Measurements from ENCODE around the gene HNRNPA3.

The HNRNPA3 gene

DNA sequence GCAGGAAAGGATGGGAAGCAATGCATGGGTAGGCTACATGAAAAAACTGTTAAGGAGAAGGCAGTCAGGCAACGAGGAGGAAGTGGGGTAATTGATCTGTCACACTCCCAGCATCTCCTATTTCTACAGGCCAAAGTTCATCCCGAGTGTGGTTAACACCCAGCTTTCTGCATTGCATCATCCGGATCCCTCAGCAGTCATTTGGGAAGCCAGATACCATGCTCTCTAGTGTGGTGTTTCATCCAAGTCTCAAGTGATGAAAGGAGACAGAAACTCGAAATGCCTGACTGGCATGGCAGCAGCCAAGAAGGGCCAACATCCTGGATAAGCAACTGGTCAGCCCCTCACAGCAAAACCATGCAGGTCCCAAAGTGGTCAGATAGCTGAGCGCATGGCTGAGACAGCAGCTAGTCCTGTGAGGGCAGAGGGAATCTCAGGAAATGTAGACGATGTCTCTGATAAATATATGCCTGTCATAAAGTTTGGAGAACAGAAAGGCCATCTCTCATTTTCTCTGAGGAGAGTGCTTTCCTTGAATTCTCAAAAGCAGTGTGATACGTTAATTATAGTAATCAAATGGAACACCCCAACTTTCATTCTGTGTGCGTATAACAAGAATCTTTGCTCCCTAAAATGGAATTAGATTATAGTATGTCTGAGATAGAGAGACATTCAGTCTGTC is 24.8 kb upstream of the HNRNPA3 start:
- TF ChIP-seq FOXA1 (IDR thresholded peaks at IDR 0.05) = no peak
- TF ChIP-seq ELF4 (IDR thresholded peaks at IDR 0.05) = no peak
- no peak for TF ChIP-seq SP1 (IDR thresholded peaks at IDR 0.05)
- TF ChIP-seq BHLHE40 (IDR thresholded peaks at IDR 0.05; ENCODE audit: borderline replicate concordance) = no peak
- no peak for TF ChIP-seq CTBP1 (IDR thresholded peaks at IDR 0.05; ENCODE audit: borderline replicate concordance)
- DNase-seq (ENCODE audit: extremely low spot score) = no peak
- POLR2A ChIA-PET = no interaction called here
- CTCF ChIA-PET = interaction anchor here (1.2 kb wide), 1 partner anchor 10 kb away, joined by 4 read pairs; no protein-coding TSS in a partner anchor

GRCh38 chr2:177188482-177189469 is 23.8 kb upstream of the HNRNPA3 start:
- TF ChIP-seq ZNF384 (IDR thresholded peaks at IDR 0.05) (no peak), ELF4 (IDR thresholded peaks at IDR 0.05) (no peak), LEF1 (IDR thresholded peaks at IDR 0.05; ENCODE audit: borderline replicate concordance) (no peak), NFRKB (IDR thresholded peaks at IDR 0.05) (no peak), SUZ12 (IDR thresholded peaks at IDR 0.05) (no peak), TARDBP (IDR thresholded peaks at IDR 0.05) (no peak), CTBP1 (IDR thresholded peaks at IDR 0.05; ENCODE audit: borderline replicate concordance) (no peak), ARNT (IDR thresholded peaks at IDR 0.05) (no peak)
- TF ChIP-seq, protein P1, sequence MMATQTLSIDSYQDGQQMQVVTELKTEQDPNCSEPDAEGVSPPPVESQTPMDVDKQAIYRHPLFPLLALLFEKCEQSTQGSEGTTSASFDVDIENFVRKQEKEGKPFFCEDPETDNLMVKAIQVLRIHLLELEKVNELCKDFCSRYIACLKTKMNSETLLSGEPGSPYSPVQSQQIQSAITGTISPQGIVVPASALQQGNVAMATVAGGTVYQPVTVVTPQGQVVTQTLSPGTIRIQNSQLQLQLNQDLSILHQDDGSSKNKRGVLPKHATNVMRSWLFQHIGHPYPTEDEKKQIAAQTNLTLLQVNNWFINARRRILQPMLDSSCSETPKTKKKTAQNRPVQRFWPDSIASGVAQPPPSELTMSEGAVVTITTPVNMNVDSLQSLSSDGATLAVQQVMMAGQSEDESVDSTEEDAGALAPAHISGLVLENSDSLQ (IDR thresholded peaks at IDR 0.05) = no peak
- DNase-seq (ENCODE audit: extremely low spot score) = no peak
- ChIA-PET CTCF (interaction anchor here (1.2 kb wide), 1 partner anchor 9 kb away, joined by 4 read pairs; no protein-coding TSS in a partner anchor), POLR2A (no interaction called here)

DNA sequence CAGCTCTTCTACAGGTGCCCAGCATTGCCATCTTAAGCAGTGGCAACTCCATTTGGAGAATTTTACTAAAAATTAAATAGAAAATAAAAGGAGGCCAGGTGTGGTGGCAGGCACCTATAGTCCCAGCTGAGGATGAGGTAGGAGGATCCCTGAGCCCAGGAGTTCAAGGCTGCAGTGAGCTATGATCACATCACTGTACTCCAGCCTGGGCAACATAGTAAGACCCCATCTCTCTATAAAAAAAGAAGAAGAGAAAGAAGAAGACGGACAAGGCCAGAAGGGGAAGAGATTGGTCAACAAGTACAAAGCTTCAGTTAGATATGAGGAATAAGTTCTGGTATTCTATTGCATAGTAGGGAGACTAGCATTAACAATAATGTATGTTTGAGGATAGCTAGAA is 21.7 kb upstream of the HNRNPA3 start:
- POLR2A ChIA-PET = no interaction called here
- DNase-seq (ENCODE audit: extremely low spot score) = no peak
- TF ChIP-seq, protein P1 (IDR thresholded peaks at IDR 0.05) = no peak
- no peak for TF ChIP-seq ELF4 (IDR thresholded peaks at IDR 0.05)
- TF ChIP-seq BHLHE40 (IDR thresholded peaks at IDR 0.05; ENCODE audit: borderline replicate concordance) = no peak
- CTCF ChIA-PET = no interaction called here

DNA sequence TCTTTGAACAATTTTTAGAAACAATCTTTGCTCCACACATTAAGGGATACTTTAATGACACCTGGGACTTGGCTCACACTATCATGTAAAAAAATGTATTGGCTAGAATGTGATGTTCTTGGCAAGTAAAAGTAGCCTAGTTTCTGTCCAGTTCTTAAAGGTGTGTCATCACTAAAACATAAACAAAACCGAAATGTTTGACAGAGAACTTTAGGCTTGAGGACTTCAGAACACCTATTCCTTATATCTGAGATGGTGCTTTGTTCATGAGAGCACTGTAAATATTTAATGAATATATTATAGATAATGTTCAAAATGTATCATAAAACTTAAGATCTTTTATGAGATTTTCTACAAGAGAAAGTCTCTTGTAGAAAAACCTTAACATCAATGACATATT is 19.8 kb upstream of the HNRNPA3 start:
- ChIA-PET CTCF (no interaction called here), POLR2A (no interaction called here)
- DNase-seq (ENCODE audit: extremely low spot score) = no peak
- no peak for TF ChIP-seq ELF4 (IDR thresholded peaks at IDR 0.05)
- TF ChIP-seq HDGF (IDR thresholded peaks at IDR 0.05; ENCODE audit: borderline replicate concordance) = no peak
- no peak for TF ChIP-seq SUZ12 (IDR thresholded peaks at IDR 0.05)
- no peak for TF ChIP-seq BHLHE40 (IDR thresholded peaks at IDR 0.05; ENCODE audit: borderline replicate concordance)
- no peak for TF ChIP-seq SP1 (IDR thresholded peaks at IDR 0.05)
- no peak for TF ChIP-seq ZNF384 (IDR thresholded peaks at IDR 0.05)
- no peak for TF ChIP-seq FOXA1 (IDR thresholded peaks at IDR 0.05)
- TF ChIP-seq CTBP1 (IDR thresholded peaks at IDR 0.05; ENCODE audit: borderline replicate concordance) = no peak
- TF ChIP-seq, protein P1 (IDR thresholded peaks at IDR 0.05) = no peak
- TF ChIP-seq NFRKB (IDR thresholded peaks at IDR 0.05) = no peak
- TF ChIP-seq L3MBTL2 (conservative IDR thresholded peaks at IDR 0.05) = no peak
- no peak for TF ChIP-seq TARDBP (IDR thresholded peaks at IDR 0.05)
- TF ChIP-seq FOXK2 (IDR thresholded peaks at IDR 0.05) = no peak
- no peak for TF ChIP-seq ARNT (IDR thresholded peaks at IDR 0.05)
- no peak for TF ChIP-seq FOXM1 (IDR thresholded peaks at IDR 0.05; ENCODE audit: borderline replicate concordance)
- no peak for TF ChIP-seq LEF1 (IDR thresholded peaks at IDR 0.05; ENCODE audit: borderline replicate concordance)

- TF ChIP-seq ELF4 (IDR thresholded peaks at IDR 0.05) (no peak), NFRKB (IDR thresholded peaks at IDR 0.05) (no peak), LEF1 (IDR thresholded peaks at IDR 0.05; ENCODE audit: borderline replicate concordance) (no peak), ZNF384 (IDR thresholded peaks at IDR 0.05) (no peak), FOXA1 (IDR thresholded peaks at IDR 0.05) (no peak), SUZ12 (IDR thresholded peaks at IDR 0.05) (no peak), BHLHE40 (IDR thresholded peaks at IDR 0.05; ENCODE audit: borderline replicate concordance) (no peak), HDGF (IDR thresholded peaks at IDR 0.05; ENCODE audit: borderline replicate concordance) (no peak), ARNT (IDR thresholded peaks at IDR 0.05) (no peak), FOXM1 (IDR thresholded peaks at IDR 0.05; ENCODE audit: borderline replicate concordance) (no peak), L3MBTL2 (conservative IDR thresholded peaks at IDR 0.05) (no peak), TARDBP (IDR thresholded peaks at IDR 0.05) (no peak), SP1 (IDR thresholded peaks at IDR 0.05) (no peak)
- TF ChIP-seq, protein P1 (IDR thresholded peaks at IDR 0.05) = no peak
- CTCF ChIA-PET = no interaction called here
- DNase-seq (ENCODE audit: extremely low spot score) = no peak
- POLR2A ChIA-PET = no interaction called here
Observed at GRCh38 chr2:177193240-177193639, 19.4 kb upstream of the HNRNPA3 start.

Data from HEK293T (cell line).